Mesenchymal stem cell (in vitro differentiated cells and primary cell): ENCODE data around the gene PAQR4.

Experiments used
- DNase-seq: peaks from one replicate; pipeline ENCODE4 v3.0.0-alpha.2; 2013
- H2AFZ ChIP-seq: one replicate; pipeline ENCODE4 v1.6.1; 2013; ENCODE audit warnings: low read depth, mild to moderate bottlenecking, control low read depth, inconsistent platforms, low read length, moderate library complexity
- H2AK5ac ChIP-seq: 2 replicates; pipeline ENCODE4 v1.6.1; 2013; ENCODE audit warnings: low read length, moderate library complexity, mild to moderate bottlenecking, inconsistent platforms; ENCODE audit not compliant: severe bottlenecking
- H2BK120ac ChIP-seq: one replicate; pipeline ENCODE4 v1.6.1; 2013; ENCODE audit warnings: low read depth, mild to moderate bottlenecking, inconsistent platforms, low read length, moderate library complexity
- H2BK12ac ChIP-seq, 2 experiments: one replicate each; pipeline ENCODE4 v1.6.1; 2013; ENCODE audit warnings: inconsistent platforms in 2 of 2, low read length in 2 of 2, mild to moderate bottlenecking in 2 of 2, moderate library complexity in 2 of 2, control low read depth in 1 of 2
- H2BK15ac ChIP-seq: one replicate; pipeline ENCODE4 v1.6.1; 2013; ENCODE audit warnings: mild to moderate bottlenecking, low read depth, inconsistent platforms; ENCODE audit not compliant: poor library complexity, severe bottlenecking
- H2BK5ac ChIP-seq: 2 replicates; pipeline ENCODE4 v1.6.1; 2013; ENCODE audit warnings: low read depth, mild to moderate bottlenecking, low read length, control low read depth, inconsistent platforms; ENCODE audit not compliant: poor library complexity, severe bottlenecking
- H3K14ac ChIP-seq, 2 experiments: one replicate each; pipeline ENCODE4 v1.6.1; 2013; ENCODE audit warnings: inconsistent platforms in 2 of 2, low read length in 2 of 2, control low read depth in 1 of 2, mild to moderate bottlenecking in 1 of 2, moderate library complexity in 1 of 2
- H3K18ac ChIP-seq, 2 experiments: one replicate each; pipeline ENCODE4 v1.6.1; 2013; ENCODE audit warnings: inconsistent platforms in 2 of 2, low read length in 2 of 2, control low read depth in 1 of 2, low read depth in 1 of 2, mild to moderate bottlenecking in 1 of 2
- H3K23ac ChIP-seq, 2 experiments: one replicate each; pipeline ENCODE4 v1.6.1; 2013; ENCODE audit warnings: inconsistent platforms in 2 of 2, low read length in 2 of 2, mild to moderate bottlenecking in 2 of 2, moderate library complexity in 2 of 2, control low read depth in 1 of 2
- H3K27ac ChIP-seq: 2 replicates; pipeline ENCODE4 v1.5.1; 2013; ENCODE audit warnings: mild to moderate bottlenecking, moderate library complexity, low read length, control low read depth, inconsistent platforms; ENCODE audit not compliant: poor library complexity, severe bottlenecking
- H3K27me3 ChIP-seq, 2 experiments: 2 replicates each; pipeline versions ENCODE4 v1.6.1 to v1.7.0; 2013; ENCODE audit warnings: low read length in 2 of 2, mild to moderate bottlenecking in 2 of 2, moderate library complexity in 2 of 2, control low read depth in 1 of 2, inconsistent platforms in 1 of 2; ENCODE audit not compliant: control insufficient read depth in 1 of 2, insufficient read depth in 1 of 2
- H3K36me3 ChIP-seq, 2 experiments: 2 replicates each; pipeline versions ENCODE4 v1.6.1 to v1.7.0; 2013; ENCODE audit warnings: low read length in 2 of 2, control low read depth in 1 of 2, inconsistent platforms in 1 of 2, low read depth in 1 of 2, mild to moderate bottlenecking in 1 of 2; ENCODE audit not compliant: insufficient read depth in 2 of 2, control insufficient read depth in 1 of 2
- H3K4ac ChIP-seq, 2 experiments: one replicate each; pipeline ENCODE4 v1.6.1; 2013; ENCODE audit warnings: inconsistent platforms in 2 of 2, low read length in 2 of 2, mild to moderate bottlenecking in 2 of 2, moderate library complexity in 2 of 2, control low read depth in 1 of 2, low read depth in 1 of 2
- H3K4me1 ChIP-seq: 2 replicates; pipeline ENCODE4 v1.6.1; 2013; ENCODE audit warnings: low read depth, low read length, control low read depth; ENCODE audit not compliant: control insufficient read depth, insufficient read depth
- H3K4me2 ChIP-seq: 2 replicates; pipeline ENCODE4 v1.6.1; 2013; ENCODE audit warnings: low read length, mild to moderate bottlenecking, inconsistent platforms; ENCODE audit not compliant: poor library complexity, severe bottlenecking
- H3K4me3 ChIP-seq, 2 experiments: 2 replicates each; pipeline versions ENCODE4 v1.5.1 to v1.7.0; 2013; ENCODE audit warnings: low read length in 2 of 2, mild to moderate bottlenecking in 2 of 2, control low read depth in 1 of 2, low read depth in 1 of 2; ENCODE audit not compliant: insufficient read depth in 1 of 2
- H3K79me1 ChIP-seq: replicated peaks from 2 replicates; pipeline ENCODE4 v1.6.1; 2013; ENCODE audit warnings: mild to moderate bottlenecking, control low read depth, low read length, inconsistent platforms; ENCODE audit not compliant: poor library complexity, severe bottlenecking
- H3K9ac ChIP-seq: 2 replicates; pipeline ENCODE4 v1.7.0; 2013; ENCODE audit warnings: mild to moderate bottlenecking, low read length, moderate library complexity
- H3K9me3 ChIP-seq: 2 replicates; pipeline ENCODE4 v1.7.0; 2013; ENCODE audit warnings: mild to moderate bottlenecking, low read length; ENCODE audit not compliant: control insufficient read depth
- H4K8ac ChIP-seq: one replicate; pipeline ENCODE4 v1.6.1; 2013; ENCODE audit warnings: inconsistent platforms, mild to moderate bottlenecking, low read length, moderate library complexity
- H4K91ac ChIP-seq: one replicate; pipeline ENCODE4 v1.6.1; 2013; ENCODE audit warnings: mild to moderate bottlenecking, low read length, inconsistent platforms
- WGBS: methylation state at CpG from one replicate; pipeline ENCODE4 v1.1.7; 2013; ENCODE audit warnings: mixed read lengths; 5-methylcytosine and 5-hydroxymethylcytosine counted together

The PAQR4 gene

DNA sequence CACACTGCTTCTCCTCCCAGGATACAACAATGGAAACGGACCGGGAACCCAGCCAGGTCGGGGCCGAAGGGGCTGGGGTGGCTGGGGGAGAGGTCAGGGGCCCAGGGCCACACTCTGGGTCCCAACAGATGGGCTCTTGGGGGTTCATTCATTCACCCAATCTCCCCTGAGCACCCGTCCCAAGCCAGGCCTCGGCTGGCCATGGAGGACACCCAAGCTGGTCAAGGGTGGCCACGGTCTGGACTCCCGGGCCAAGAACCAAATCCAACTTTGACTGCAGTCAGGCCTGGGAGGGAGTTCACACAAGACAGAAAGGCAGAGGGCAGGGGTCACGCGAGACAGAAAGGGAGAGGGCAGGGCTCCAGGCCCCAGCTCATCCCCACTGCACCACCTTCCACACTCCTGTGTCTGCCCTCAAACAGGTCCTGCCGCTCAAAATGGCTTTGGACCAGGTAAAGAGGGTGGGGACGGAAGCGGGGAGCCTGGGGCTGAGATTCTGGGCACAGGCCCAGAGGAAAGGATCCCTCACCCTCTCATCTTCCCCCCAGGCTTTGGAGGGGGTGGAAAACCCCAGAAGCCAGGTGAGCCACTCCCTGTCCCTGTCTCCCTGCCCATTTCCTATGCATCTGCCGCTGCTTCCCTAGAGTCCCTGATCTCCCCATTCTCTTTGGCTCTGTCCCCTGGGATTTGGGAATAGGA is 23.4 kb downstream of the PAQR4 start:
- H3K23ac ChIP-seq: no peak overlapping the region
- peaks cover 5% of the 10 kb centered on the region for H3K4me1 ChIP-seq
- H2AFZ ChIP-seq: no peak overlapping the region
- no peak overlapping the region for H2BK120ac ChIP-seq
- H2BK15ac ChIP-seq: no peak overlapping the region
- no peak overlapping the region for H3K27ac ChIP-seq
- peaks cover 45 to 71% of the 10 kb centered on the region in 2 experiments for H3K27me3 ChIP-seq
- H3K9ac ChIP-seq: no peak overlapping the region
- no peak overlapping the region for H3K14ac ChIP-seq
- no peak overlapping the region for H2AK5ac ChIP-seq
- H3K4ac ChIP-seq: no peak overlapping the region
- H3K4me2 ChIP-seq: no peak overlapping the region
- WGBS: 91% methylated on average over 14 of the region's 14 CpGs
- no peaks in the 10 kb centered on the region for H3K79me1 ChIP-seq
- H2BK5ac ChIP-seq: no peak overlapping the region
- H3K36me3 ChIP-seq: no peaks in the 10 kb centered on the region
- no peak overlapping the region for H4K91ac ChIP-seq
- H3K9me3 ChIP-seq: no peaks in the 10 kb centered on the region
- H3K4me3 ChIP-seq: no peak overlapping the region
- no peak for DNase-seq
- H3K18ac ChIP-seq: no peak overlapping the region
- H4K8ac ChIP-seq: no peak overlapping the region
- no peak overlapping the region for H2BK12ac ChIP-seq

DNA sequence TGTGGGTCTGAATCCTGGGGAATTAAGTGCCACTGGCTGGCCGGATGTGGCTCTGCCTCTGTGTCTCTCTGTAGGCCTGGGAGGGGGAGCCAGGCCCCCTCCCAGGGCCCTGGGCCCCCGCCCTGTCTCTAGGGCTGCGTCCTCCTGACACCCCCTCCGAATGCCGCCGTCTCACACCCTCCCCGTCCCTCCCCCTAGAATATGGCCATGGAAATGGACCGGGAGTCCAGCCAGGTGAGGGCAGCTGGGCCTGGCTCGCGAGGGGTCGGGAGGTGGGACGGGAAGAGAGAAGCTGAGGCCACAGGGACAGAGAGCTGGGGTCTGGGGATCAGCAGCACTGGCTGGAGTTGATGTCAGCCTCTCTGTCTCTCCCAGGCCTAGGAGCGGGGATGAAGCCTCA is 27.1 kb downstream of the PAQR4 start:
- Histone ChIP-seq H3K4ac (no peak overlapping the region), H4K91ac (no peak overlapping the region), H3K23ac (peak overlapping the region in 1 of 2 experiments; percentile 44), H4K8ac (no peak overlapping the region), H3K36me3 (no peaks in the 10 kb centered on the region), H3K4me3 (peak overlapping the region in 1 of 2 experiments; percentile 27), H3K27ac (no peak overlapping the region), H2BK15ac (no peak overlapping the region), H3K4me2 (no peak overlapping the region), H3K14ac (no peak overlapping the region), H3K9ac (no peak overlapping the region), H2BK12ac (no peak overlapping the region), H2BK120ac (no peak overlapping the region), H2AK5ac (no peak overlapping the region), H3K18ac (no peak overlapping the region), H3K9me3 (no peaks in the 10 kb centered on the region), H2AFZ (no peak overlapping the region), H3K4me1 (no peaks in the 10 kb centered on the region), H2BK5ac (no peak overlapping the region), H3K27me3 (peaks cover 45 to 71% of the 10 kb centered on the region in 2 experiments), H3K79me1 (no peaks in the 10 kb centered on the region)
- 78% methylated on average over 8 of the region's 13 CpGs for WGBS
- no peak for DNase-seq

DNA sequence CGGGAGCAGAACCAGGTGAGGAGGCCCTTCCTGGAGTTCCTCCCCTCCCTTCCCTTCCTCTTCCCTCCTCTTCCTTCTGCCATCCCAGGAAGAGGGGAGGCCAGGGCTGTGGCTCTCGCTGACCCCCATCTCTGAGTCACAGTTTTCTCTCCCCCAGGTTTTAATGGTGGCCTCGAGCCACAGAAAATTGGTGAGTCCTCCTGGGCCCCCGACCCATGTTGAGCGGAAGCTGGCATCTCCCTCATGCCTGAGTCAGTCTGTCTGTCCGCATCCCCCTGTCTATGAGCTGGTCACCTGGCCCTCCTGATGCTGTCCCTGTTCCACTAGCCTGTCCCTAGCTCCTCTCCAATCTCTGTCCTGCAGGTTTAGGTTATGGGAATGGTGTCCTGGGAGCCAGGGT is 30.8 kb downstream of the PAQR4 start:
- Histone ChIP-seq H4K8ac (no peak overlapping the region), H3K4me2 (no peak overlapping the region), H3K4me3 (no peak overlapping the region), H3K36me3 (no peaks in the 10 kb centered on the region), H3K14ac (no peak overlapping the region), H3K23ac (no peak overlapping the region), H2BK120ac (no peak overlapping the region), H3K4me1 (peaks cover 8% of the 10 kb centered on the region), H2AFZ (no peak overlapping the region), H2BK15ac (no peak overlapping the region), H3K27me3 (peaks cover 48 to 62% of the 10 kb centered on the region in 2 experiments), H3K27ac (no peak overlapping the region), H2AK5ac (no peak overlapping the region), H3K9me3 (no peaks in the 10 kb centered on the region), H3K4ac (no peak overlapping the region), H3K18ac (no peak overlapping the region), H3K9ac (no peak overlapping the region), H4K91ac (no peak overlapping the region), H3K79me1 (no peaks in the 10 kb centered on the region), H2BK5ac (no peak overlapping the region), H2BK12ac (no peak overlapping the region)
- WGBS: 80% methylated on average over 5 of the region's 6 CpGs
- no peak for DNase-seq

DNA sequence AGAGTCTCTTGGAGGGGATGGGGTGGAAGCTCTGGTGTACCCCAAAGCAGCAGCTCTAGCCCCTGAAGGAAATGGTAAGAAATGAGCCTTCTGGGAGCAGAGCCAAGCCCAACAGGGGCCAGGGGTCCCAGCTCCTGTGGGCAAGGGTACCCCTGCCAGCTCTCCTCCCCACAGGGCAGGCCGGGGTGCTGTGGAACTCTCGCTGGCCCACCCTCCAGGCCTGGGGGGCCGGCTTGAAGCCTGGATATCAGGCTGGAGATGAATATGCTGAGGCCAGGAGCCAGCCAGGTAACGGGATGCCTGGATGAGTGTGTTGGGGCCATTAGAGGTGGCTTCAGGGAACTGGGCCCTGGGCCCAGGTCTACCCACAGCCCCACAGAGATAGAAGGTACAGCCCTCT is 31.4 kb downstream of the PAQR4 start:
- WGBS: 73% methylated on average over 4 of the region's 4 CpGs
- no peak overlapping the region for H3K23ac ChIP-seq
- no peak overlapping the region for H2BK5ac ChIP-seq
- no peak overlapping the region for H3K4ac ChIP-seq
- H2AK5ac ChIP-seq: no peak overlapping the region
- no peaks in the 10 kb centered on the region for H3K79me1 ChIP-seq
- no peak overlapping the region for H3K4me2 ChIP-seq
- peaks cover 52 to 64% of the 10 kb centered on the region in 2 experiments for H3K27me3 ChIP-seq
- H3K14ac ChIP-seq: no peak overlapping the region
- no peaks in the 10 kb centered on the region for H3K36me3 ChIP-seq
- H2AFZ ChIP-seq: no peak overlapping the region
- no peak overlapping the region for H3K4me3 ChIP-seq
- H3K18ac ChIP-seq: no peak overlapping the region
- peaks cover 8% of the 10 kb centered on the region for H3K4me1 ChIP-seq
- H3K9ac ChIP-seq: no peak overlapping the region
- no peak overlapping the region for H2BK15ac ChIP-seq
- no peaks in the 10 kb centered on the region for H3K9me3 ChIP-seq
- no peak overlapping the region for H4K8ac ChIP-seq
- no peak overlapping the region for H4K91ac ChIP-seq
- no peak overlapping the region for H2BK12ac ChIP-seq
- H2BK120ac ChIP-seq: no peak overlapping the region
- H3K27ac ChIP-seq: no peak overlapping the region
- DNase-seq: no peak
